Mononuclear cell (primary cell): ENCODE data around the gene ENKD1. TPM values are rescaled to one million over a fixed set of nuclear protein-coding genes. Genes with fewer than 3 reads are reported as not detected.

ENCODE experiments used
- H3K27me3 ChIP-seq: 2 replicates; pipeline ENCODE4 v1.6.0; 2011; ENCODE audit warnings: low read length, control low read depth; ENCODE audit not compliant: insufficient read depth
- H3K4me1 ChIP-seq: 2 replicates; pipeline ENCODE4 v1.5.1; 2011; ENCODE audit warnings: mild to moderate bottlenecking, low read length, control low read depth; ENCODE audit not compliant: insufficient read depth
- H3K4me3 ChIP-seq: 2 replicates; pipeline ENCODE4 v1.5.1; 2011; ENCODE audit warnings: mild to moderate bottlenecking, low read length, moderate library complexity
- H3K9me3 ChIP-seq: 2 replicates; pipeline ENCODE4 v1.5.1; 2011; ENCODE audit warnings: low read depth, mild to moderate bottlenecking, control low read depth, low read length
- total RNA-seq: library from RNA; depleted of rRNA; stranded (reverse); fragments of >200 nt; gene quantifications from one replicate; pipeline ENCODE4 v1.2.3, GENCODE V29; 2012

The ENKD1 gene
- 3.0 TPM for total RNA-seq

- H3K4me3 ChIP-seq, result peak within 1 kb of the TSS; percentile 79
- peaks cover 38% of the 10 kb centered on the region for H3K4me1 ChIP-seq
- no peaks in the 10 kb centered on the region for H3K9me3 ChIP-seq
- no peaks in the 10 kb centered on the region for H3K27me3 ChIP-seq
These were observed at the start of gene ENKD1, which contains the start of gene C16orf86 for GRCh38 chr16:67666559-67667452. ENKD1 (minus strand) TSS chr16:67666750; CDS start chr16:67666442, 308 bp downstream. C16orf86 (plus strand) TSS chr16:67666814; CDS start chr16:67666971, 157 bp downstream.

- Histone ChIP-seq H3K4me1 (peaks cover 46% of the 10 kb centered on the region), H3K27me3 (no peaks in the 10 kb centered on the region), H3K4me3 (no peak overlapping the region), H3K9me3 (no peaks in the 10 kb centered on the region)
These were observed 49.5 kb upstream of the ENKD1 start for GRCh38 chr16:67716097-67716496.

GRCh38 chr16:67714522-67714921 is 48.0 kb upstream of the ENKD1 start:
- Histone ChIP-seq H3K27me3 (no peaks in the 10 kb centered on the region), H3K9me3 (no peaks in the 10 kb centered on the region), H3K4me1 (peaks cover 36% of the 10 kb centered on the region), H3K4me3 (no peak overlapping the region)

GRCh38 chr16:67713647-67714273 is 47.2 kb upstream of the ENKD1 start:
- Histone ChIP-seq H3K27me3 (no peaks in the 10 kb centered on the region), H3K9me3 (no peaks in the 10 kb centered on the region), H3K4me1 (peaks cover 36% of the 10 kb centered on the region), H3K4me3 (no peak overlapping the region)

GRCh38 chr16:67710607-67711006 is 44.1 kb upstream of the ENKD1 start:
- Histone ChIP-seq H3K4me1 (peaks cover 21% of the 10 kb centered on the region), H3K4me3 (no peak overlapping the region), H3K9me3 (no peaks in the 10 kb centered on the region), H3K27me3 (no peaks in the 10 kb centered on the region)

GRCh38 chr16:67709050-67709449 is 42.5 kb upstream of the ENKD1 start:
- no peaks in the 10 kb centered on the region for H3K9me3 ChIP-seq
- H3K4me3 ChIP-seq, result no peak overlapping the region
- no peaks in the 10 kb centered on the region for H3K27me3 ChIP-seq
- H3K4me1 ChIP-seq, result peaks cover 13% of the 10 kb centered on the region

GRCh38 chr16:67708368-67708771 is 41.8 kb upstream of the ENKD1 start:
- Histone ChIP-seq H3K9me3 (no peaks in the 10 kb centered on the region), H3K27me3 (no peaks in the 10 kb centered on the region), H3K4me3 (no peak overlapping the region), H3K4me1 (peaks cover 6% of the 10 kb centered on the region)

GRCh38 chr16:67707790-67708189 is 41.2 kb upstream of the ENKD1 start:
- H3K4me3 ChIP-seq, result no peak overlapping the region
- no peaks in the 10 kb centered on the region for H3K9me3 ChIP-seq
- H3K4me1 ChIP-seq, result no peaks in the 10 kb centered on the region
- no peaks in the 10 kb centered on the region for H3K27me3 ChIP-seq

- no peak overlapping the region for H3K4me3 ChIP-seq
- no peaks in the 10 kb centered on the region for H3K27me3 ChIP-seq
- no peaks in the 10 kb centered on the region for H3K4me1 ChIP-seq
- H3K9me3 ChIP-seq, result no peaks in the 10 kb centered on the region
These were observed 40.7 kb upstream of the ENKD1 start for GRCh38 chr16:67707210-67707609.

- H3K27me3 ChIP-seq, result no peaks in the 10 kb centered on the region
- no peak overlapping the region for H3K4me3 ChIP-seq
- no peaks in the 10 kb centered on the region for H3K4me1 ChIP-seq
- no peaks in the 10 kb centered on the region for H3K9me3 ChIP-seq
These were observed 37.6 kb upstream of the ENKD1 start for GRCh38 chr16:67704110-67704509.

- Histone ChIP-seq H3K4me3 (no peak overlapping the region), H3K9me3 (no peaks in the 10 kb centered on the region), H3K27me3 (no peaks in the 10 kb centered on the region), H3K4me1 (no peaks in the 10 kb centered on the region)
These were observed 37.1 kb upstream of the ENKD1 start for GRCh38 chr16:67703626-67704025.

GRCh38 chr16:67702130-67702529 is 35.6 kb upstream of the ENKD1 start:
- H3K9me3 ChIP-seq, result no peaks in the 10 kb centered on the region
- H3K4me1 ChIP-seq, result peaks cover 12% of the 10 kb centered on the region
- no peak overlapping the region for H3K4me3 ChIP-seq
- H3K27me3 ChIP-seq, result no peaks in the 10 kb centered on the region

GRCh38 chr16:67701420-67701819 is 34.9 kb upstream of the ENKD1 start:
- Histone ChIP-seq H3K9me3 (no peaks in the 10 kb centered on the region), H3K27me3 (no peaks in the 10 kb centered on the region), H3K4me3 (no peak overlapping the region), H3K4me1 (peaks cover 17% of the 10 kb centered on the region)

GRCh38 chr16:67699265-67699664 is 32.7 kb upstream of the ENKD1 start:
- H3K9me3 ChIP-seq, result no peaks in the 10 kb centered on the region
- H3K4me3 ChIP-seq, result no peak overlapping the region
- no peaks in the 10 kb centered on the region for H3K27me3 ChIP-seq
- H3K4me1 ChIP-seq, result peaks cover 17% of the 10 kb centered on the region

GRCh38 chr16:67697422-67698185 is 31.1 kb upstream of the ENKD1 start:
- Histone ChIP-seq H3K4me1 (peaks cover 27% of the 10 kb centered on the region), H3K27me3 (no peaks in the 10 kb centered on the region), H3K9me3 (no peaks in the 10 kb centered on the region), H3K4me3 (no peak overlapping the region)
